Inflammatory macrophage (primary cell): ENCODE results near the gene HIVEP2.

Experiments used
- DNase-seq, 2 donors: peaks; one replicate each; pipeline ENCODE4 v3.0.0-alpha.2; 2020 to 2022

HIVEP2 gene

DNA sequence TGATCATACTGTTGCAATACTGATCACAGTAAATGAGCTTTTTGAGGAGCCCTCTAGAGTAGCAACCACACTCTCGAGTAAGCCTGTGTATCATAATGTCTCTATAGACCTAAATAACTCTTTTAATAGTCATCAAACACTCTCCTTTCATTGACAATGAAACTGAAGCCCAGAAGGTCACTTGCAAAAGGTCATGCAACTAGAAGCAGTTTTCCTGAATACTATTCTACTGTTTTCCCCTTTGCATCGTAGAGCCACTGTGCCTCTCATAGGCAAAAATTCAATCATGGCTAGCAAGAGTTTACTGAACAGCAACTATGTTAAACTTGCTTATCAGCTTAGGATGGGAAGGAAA lies 105.3 kb downstream of the HIVEP2 start:
- DNase-seq, result no peak

DNA sequence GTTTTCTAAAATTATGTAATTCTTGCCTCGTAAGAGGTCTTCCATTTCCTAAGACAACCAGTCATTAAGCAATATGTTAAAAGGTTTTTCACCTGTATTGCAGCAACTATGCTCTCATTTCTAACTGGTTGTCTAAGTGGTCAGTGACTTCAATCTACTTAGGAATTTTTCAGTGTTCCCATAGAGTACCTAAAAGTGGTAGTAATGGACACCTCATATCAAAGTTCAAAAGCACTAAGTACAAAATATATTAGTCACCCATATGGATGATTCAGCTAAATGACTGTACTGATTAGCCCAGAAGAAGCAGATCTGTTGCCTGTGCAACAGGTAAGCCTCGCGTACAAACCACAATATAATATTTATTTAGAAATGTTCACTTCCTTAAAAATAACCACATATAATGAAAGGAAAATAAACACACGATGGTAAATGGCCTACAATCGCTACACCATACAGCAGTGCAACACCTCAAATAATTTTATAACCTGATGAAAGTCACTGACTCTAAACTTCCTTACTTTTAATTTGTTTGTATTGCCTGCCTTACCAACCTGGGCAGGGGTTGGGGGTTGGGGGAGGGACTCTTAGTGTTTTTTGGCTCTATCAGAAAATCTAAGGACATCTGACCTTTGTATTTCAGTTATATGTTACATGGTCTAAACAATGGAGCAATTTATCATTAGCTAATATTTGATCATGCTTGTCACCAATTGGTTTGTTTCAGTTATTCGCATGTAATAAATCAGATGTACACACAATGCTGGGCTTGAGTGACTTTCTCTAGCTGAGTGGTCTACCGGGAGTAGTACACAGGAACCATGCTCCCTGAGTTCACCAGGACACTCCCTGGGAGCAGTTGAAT lies 105.9 kb downstream of the HIVEP2 start:
- no peak for DNase-seq

DNA sequence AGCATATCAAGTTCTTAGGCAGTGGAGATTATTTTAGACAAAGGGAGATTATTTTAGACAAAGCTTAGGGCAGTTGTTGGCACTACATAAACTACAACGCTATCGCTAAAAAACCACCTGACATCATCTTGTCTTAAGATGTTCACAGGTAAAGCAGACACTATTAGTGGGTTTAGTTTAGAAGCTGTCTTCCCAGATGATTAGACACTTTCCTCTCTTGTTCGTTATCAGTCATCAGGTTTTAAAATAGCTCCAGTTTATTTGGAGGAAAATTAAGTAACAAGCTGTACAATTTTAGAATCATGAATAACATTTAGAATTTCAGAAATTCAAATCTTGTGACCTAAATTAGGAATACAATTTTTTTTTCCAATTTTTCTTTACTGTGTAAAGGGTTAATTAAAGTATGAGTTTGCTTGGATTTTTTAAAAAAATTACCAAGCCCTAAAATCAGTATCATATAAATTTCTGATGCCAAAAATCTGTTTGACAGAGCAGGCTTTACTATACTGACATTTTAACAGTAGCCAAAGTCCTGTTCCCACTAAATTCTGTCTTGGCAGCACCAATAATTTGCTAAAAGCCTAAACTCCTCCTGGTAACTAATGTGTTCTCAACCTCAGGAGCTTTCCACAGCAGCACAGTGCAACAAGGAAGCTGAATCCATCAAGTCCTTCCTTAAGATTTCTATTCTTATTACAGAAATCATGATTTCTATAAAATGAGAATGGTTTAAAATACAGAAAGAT lies 109.0 kb downstream of the HIVEP2 start:
- no peak for DNase-seq

DNA sequence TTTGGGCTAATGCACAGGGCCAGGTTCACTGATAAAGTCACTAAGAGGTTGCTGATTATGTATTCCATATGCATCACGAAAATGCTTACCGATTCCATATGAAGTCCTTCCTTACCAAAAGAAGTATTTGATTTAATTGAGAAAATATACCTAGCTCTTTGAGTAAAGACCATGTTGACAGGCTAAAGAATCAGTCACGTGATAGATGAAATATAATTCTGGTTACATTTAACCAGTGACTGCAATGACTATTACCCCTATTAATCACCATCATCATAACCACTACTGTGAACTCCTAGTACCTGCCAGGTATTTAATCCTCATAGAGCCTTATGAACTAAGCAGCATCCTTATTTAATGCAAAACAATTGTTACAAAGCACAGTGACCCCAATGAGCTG lies 110.1 kb downstream of the HIVEP2 start:
- DNase-seq, result no peak

DNA sequence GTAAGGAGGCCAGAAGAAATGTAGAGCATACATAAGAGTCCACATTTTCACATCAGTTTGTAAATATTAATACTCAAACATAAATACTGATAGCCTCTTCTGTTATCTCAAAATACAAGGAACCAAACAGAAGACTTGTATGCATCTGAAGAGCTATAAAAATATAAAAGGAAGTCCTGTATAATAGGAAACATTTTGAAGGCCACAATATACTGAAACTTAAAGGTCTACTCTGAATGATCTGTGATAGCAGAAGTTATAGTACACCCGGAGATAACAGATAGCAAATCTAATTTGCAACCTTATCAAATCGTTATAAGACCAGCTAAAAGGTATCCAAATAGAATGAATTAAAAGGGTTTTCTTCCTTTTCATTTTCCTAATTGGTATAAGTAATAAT lies 111.2 kb downstream of the HIVEP2 start:
- DNase-seq, result no peak

DNA sequence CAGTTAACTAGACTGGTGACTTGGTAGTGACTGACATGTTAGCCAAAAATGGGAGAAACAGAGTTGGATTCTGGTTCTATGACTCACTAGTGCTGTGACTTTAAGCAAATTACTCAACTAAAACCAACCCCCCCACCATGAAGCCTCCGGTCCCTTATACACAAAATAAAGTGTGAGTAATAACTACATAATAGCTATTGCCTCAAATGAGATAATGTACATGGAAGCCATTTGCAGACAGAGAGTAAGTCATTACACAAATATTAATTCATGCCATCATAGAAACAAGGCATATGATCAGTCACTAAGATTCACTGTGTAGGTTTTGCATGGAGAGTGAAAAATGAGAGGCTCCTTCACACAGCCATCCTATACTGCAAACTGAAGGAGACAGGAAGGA lies 111.9 kb downstream of the HIVEP2 start:
- peak; percentile 51 to 58 for DNase-seq

DNA sequence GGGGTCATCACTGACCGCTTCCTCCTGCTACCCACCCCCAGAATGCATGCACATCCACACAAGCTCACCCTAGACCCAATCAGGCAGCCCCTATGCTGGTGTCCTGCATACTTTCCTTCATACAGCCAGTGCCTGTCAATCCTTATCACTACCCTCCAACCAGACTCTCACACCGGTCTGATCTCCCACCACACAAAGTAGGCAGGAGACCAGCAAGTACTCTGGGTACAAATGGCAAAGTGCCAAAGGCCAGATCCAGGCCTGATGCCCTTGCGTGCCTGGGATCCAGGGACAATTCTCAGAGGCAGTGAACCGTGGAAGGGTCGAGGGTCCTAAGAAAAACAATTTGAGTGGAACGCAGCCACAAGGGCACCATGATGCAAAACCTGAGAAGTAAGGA lies 114.2 kb downstream of the HIVEP2 start:
- no peak for DNase-seq

DNA sequence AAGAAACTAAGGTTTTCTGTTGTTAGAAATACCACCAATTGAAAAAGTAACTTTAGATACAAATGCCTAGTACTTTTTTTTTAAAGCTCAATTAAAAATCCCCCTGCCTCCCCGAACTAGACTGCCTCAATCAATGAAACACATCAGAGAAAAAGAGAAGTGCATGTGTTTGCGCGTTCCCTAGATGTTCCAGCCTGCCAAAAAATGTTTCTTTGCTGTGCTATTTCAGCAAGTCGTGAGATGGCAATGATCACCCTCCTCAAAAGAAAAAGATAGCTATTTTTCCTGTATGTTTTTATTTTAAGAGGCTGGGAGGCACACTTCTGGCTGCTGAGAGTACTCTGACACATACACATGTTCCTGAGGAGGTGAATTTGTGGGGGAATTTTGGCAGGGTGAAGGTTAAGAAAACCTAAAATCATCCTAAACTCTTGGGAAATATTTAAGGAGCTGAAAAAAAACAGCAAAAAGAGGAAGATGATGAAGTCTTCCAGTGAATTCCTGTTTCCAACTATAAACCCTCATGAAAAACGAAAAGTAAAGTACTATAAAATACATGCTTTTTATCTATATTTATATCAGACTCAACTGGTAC lies 114.8 kb downstream of the HIVEP2 start:
- DNase-seq, result no peak

DNA sequence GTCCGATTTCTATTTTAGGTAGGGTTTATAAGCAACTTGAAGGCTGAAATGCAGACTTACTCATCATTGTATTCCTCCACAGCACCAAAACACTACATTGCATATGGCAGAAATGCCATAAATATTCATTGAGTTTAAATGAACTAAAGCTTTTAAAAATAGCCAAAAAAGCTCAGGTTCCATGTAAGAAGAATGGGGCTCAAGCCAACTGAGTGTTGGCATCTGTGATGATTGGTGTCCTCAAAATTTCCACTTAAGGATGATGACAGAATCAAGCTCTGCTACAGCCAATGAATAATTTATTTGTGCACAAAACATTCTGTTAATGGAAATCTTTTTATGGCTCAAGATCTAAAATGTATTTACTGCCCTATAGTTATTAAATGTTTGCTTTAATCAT lies 115.4 kb downstream of the HIVEP2 start:
- DNase-seq, result no peak

DNA sequence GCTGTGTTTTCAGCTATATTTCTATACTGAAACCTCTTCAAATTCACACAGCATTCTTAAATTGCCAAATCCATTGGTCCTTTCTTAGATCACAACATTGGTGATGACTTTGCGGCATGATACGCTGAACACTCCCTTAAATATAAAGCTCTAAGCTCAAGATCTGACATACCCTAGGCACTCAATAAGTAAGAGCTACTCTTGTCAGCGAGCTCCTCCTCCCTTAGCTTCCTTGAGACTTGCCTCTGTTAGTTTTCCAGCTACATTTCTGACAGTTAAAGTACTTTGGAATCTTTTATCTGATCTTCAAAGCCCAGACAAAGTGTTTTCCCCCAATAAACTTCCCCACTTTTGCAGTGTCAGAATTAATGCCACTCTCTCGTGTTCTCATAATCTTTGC lies 117.0 kb downstream of the HIVEP2 start:
- no peak for DNase-seq

DNA sequence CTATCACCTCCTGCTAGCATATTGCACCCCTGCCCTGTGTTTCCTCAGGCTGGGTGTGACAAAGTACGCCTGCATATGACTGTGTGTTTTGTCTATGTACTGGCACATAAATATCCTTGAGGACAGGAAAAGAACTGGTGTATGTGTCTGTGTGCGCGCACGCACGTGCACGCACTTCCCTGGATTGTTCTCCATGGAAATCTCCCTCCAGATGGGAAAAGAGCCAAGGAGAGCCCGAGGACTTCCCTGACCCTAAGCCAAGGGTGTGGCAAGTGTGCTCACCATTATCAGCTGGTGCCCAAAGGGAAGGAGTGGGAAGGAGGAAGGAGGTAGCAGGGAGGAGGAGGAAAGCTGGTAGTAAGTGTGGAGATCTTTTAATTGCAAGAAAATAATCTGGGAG lies 117.6 kb downstream of the HIVEP2 start:
- DNase-seq, result peak; percentile 31 to 55

DNA sequence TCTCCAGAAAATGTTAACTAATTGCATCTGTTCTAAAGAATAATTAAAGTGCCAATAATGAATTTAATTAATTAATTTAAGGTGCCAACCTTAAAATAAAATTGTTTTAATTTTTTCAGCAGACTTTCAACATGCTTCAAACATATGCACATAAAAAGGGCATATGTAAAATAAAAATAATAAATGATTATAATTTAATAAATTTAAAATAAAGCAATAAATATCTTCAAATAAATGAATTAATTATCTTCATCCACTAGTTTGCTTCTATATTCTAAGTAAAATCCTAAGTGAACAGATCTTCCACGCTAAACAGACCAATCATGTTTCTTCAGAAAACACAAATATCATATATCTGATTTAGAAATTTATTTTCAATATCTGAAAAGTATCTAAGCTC lies 119.2 kb downstream of the HIVEP2 start:
- DNase-seq, result no peak

DNA sequence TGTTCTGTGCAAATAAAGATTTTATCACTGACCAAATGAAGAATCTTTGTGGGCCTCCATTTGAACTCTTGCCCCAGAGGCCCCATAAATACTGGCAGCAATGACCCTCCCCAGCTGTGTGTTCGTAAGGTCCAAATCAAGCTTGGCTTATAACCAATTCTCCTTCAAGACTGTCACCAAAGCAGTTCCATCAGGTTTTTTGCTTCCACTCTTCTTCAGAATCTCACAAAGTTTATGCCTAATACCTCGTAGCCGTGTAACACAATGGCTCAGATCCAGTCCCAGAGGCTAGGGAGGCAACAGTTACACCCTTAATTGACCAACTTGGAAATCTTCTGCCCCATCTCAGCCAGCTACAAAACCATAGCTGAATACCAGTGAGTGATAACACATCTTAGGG lies 120.5 kb downstream of the HIVEP2 start:
- no peak for DNase-seq

DNA sequence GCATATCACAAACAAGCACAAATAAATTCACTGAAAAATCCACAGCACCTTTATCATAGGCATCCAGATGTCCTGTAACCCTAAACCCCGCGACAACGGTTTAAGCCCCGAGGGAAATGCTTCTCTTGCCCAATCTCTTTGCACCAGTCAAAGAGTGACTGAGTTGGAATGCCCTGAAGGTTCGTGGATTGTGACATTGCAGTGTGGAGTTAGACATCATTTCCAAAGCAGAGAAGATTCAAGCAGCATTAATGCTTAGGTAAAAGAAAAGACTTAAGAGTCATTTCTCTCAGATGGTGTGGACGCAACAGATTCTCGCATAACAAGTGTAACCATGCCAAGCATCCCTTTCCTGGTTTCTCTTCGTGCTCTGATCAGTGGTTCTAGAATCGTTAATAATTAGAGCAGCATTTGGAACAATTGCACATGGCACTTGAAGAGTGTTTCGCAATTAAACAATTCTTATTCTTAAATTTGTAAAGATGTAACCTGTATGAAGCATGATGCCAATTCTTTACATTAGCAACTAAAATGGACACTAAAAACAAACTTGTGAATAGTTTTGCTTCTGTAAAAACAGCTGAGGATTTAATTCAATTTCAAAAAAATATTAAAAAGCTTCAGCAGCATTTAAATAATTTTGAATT lies 121.6 kb downstream of the HIVEP2 start:
- DNase-seq, result no peak

DNA sequence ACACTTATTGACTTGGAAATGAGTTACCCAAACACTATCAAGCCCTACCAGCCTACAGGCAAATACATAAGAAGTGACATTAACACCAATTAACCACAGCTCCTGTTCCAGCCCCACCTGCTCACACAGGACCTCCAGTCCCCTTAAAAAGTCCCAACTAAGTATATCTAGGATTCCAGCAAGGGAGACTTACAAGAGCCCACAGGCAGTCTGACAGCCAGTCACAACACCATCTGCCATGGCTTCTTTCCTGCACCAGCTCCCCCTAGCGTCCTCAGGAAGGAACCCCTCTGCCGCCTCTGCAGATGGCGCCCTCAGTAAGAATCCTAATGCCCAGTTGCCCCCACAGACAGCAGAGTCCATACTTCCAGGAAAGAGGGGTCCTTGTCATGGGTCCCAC lies 122.1 kb downstream of the HIVEP2 start:
- no peak for DNase-seq

DNA sequence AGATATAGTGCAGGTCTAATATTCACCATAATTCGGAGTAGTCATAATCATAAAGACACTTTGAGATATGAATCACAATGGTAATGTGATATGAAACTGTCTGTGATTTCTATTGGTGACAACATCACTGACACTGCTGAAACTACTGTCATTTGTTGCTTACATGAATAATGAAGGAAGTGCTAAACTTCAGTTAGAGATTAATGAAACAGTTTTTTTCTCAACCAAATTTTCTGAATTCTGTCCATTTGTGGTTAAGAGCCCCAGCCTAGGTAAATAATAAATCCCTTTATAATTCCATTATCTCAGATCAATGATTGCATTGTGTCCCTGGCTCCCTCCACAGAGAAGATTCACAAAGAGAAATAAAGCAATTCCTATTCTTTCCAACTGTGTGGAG lies 122.6 kb downstream of the HIVEP2 start:
- DNase-seq, result peak in 1 of 2 donors; percentile 38

DNA sequence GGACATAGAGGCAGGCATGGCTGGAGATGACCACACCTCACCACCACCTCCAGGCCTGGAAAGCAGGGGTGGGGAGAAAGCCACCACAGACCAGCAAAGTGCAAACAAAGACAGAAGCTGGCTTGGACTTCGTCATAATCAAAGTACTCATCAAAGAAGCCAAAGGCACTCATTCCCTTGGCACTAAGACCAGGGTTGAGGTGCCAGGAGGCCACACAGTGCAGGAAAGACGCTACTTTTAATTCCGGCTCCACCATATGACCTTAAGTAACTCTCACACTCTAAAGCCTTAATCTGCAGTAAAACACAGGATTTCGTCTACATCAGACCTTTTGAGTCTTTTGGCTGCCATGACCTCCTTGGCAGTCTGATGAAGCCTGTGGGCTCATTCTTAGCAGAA lies 123.1 kb downstream of the HIVEP2 start:
- DNase-seq, result peak in 1 of 2 donors; percentile 41

DNA sequence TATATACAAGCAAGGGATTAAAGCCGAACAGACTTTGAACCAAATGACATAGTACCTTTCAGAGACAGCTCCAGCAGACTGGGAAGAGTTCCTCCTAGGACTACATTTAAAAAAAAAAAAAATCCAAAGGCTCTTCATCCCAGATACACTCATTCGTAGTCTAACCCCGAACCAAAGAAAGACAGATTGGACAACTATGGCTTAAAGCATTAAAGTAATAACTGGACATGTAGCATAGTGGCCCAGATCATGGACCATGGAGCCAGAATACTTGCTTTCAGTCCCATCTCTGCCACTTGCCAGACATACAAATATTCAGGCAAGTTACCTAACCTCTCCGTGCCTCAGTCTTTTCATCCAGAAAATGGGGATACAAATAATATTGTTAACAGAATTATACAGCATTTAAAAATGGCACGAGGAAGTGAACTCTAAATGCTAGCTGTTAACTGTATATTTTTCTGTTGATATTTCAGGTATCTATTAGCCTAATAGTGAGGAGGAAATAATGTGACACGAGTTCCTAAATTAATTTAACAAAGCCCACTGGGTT lies 123.7 kb downstream of the HIVEP2 start:
- DNase-seq, result no peak

DNA sequence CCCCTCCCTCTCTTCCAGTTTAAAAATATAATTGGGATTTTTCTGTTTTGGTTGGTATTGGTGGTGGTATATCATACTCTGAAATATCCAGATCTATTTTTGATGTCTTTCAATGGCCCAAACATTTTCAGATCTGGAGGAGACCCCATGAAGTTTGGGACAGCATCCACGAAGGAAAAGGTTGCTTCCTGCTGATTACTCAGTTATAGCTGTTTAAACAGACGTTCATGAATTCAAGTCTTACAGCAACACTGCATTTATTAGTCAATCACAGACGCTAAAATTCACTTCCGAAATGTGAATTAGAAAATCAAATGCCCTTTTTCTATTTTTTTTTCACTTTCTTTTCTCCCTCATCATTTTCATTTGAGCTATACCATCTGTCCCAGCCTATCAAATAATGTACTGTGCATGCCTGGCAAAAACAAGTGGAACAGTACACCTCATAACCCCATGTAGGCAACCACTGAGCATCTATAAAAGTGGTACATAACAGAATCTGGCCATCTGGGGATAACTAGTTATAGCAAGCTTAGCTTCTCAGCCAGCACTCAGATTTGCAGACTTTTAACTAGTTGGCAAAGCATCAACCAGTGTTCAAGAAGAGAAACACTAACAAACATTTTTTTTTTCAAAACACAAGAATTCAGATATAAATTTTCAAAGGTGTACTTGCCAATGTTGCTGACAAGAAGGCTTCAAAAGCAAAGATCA lies 124.5 kb downstream of the HIVEP2 start:
- DNase-seq, result no peak

DNA sequence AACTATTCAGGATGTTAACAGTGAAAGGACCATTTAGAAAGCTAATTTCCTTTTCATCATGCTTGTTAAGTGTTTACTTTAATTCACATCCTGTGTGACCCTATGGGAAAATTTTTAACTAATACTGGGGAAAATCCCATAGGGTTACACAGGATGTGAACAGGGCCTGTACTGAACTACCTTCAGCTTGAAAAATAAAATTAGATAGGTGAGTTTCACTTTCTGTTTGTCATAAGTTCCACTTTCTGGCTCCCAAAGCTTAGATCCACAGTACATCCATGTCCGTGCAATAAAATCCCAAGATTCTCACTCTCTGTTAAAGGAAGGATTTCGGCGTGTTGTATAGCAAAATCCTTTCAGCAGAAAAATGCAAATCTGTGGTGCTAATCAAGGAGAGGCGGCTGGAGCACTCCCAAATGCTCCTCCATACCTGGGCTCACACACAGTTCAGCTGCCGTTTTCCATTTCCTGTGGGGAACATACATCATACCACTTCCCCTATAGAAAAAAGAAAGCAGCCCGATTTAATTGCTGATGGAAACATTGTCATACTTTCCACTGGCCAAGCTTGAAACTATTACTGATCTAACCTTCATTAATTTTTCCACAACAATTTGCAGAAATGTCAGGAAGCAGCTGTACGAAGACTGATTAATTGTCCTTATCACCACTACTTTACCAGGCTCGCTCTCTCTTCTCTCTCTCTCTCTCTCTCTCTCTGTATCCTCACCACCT lies 125.2 kb downstream of the HIVEP2 start:
- peak in 1 of 2 donors; percentile 28 for DNase-seq

DNA sequence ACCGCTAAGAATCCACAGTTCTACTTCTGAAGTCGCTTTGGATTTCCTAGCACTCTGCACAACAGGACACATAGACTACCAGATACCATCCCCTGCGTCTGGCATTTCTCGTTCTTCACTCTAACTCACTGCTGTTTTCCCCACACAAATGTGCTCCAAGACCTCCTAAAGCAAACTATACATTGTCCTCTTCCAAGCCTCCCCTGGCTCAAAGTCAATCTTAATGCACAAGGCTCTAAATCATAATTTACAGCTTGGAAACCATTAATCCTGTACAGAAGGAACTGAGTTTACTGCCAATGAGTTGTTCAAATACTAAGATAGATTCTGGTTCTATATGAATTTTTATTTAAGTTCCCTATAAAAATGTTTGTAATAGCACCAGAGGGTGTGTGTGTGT lies 128.5 kb downstream of the HIVEP2 start:
- no peak for DNase-seq

DNA sequence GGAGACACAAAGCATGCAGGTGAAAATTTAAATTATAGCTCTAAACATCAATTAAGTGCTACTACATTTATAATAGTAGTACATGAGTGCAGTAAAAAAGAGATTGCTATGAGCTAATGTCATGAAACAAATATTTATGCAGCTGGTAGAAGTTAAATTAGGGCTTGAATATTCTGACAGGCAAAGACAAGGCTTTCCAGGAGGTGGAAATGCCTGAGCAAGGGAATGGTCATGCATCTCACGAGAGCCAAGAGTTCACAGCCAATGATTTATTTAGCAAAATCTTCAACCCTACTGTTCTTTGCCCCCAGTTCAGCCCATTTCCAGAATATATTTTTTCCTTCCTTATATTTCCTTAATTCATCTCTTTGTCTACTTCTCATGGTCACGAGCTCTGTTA lies 128.9 kb downstream of the HIVEP2 start:
- no peak for DNase-seq
